Activated CD8-positive, alpha-beta memory T cell treated with anti-CD3 and anti-CD28 coated beads, Interleukin-2, amount 50 U/mL, for 24 hours (primary cell): Measurements from ENCODE around the gene ADIPOR2.
"Not testable (repeated sequence)": the region's sequence is repeated elsewhere in the genome, so short reads cannot be mapped to it uniquely, and the experiment has no call there.

ENCODE experiments used
- DNase-seq: peaks from one replicate; pipeline ENCODE4 v3.0.0-alpha.2; 2020; ENCODE audit errors: extremely low read depth

Gene ADIPOR2

GRCh38 chr12:1665366-1665765 is 25.5 kb upstream of the ADIPOR2 start:
- no peak for DNase-seq

GRCh38 chr12:1666215-1666614 is 24.7 kb upstream of the ADIPOR2 start:
- DNase-seq, result no peak

- no peak for DNase-seq
These were observed 24.1 kb upstream of the ADIPOR2 start for GRCh38 chr12:1666685-1667162.

GRCh38 chr12:1668833-1669543 is 21.9 kb upstream of the ADIPOR2 start:
- no peak for DNase-seq

- no peak for DNase-seq
These were observed 20.3 kb upstream of the ADIPOR2 start for GRCh38 chr12:1670358-1671268.

GRCh38 chr12:1676043-1676442 is 14.8 kb upstream of the ADIPOR2 start:
- DNase-seq, result no peak

GRCh38 chr12:1680804-1681492 is 9.9 kb upstream of the ADIPOR2 start:
- DNase-seq, result no peak

- no peak for DNase-seq
These were observed 9.4 kb upstream of the ADIPOR2 start for GRCh38 chr12:1681493-1681807.

GRCh38 chr12:1688086-1688710 is 2.7 kb upstream of the ADIPOR2 start:
- DNase-seq, result no peak

- DNase-seq, result no peak
These were observed 495 bp downstream of the ADIPOR2 start for GRCh38 chr12:1691123-1692007.

- no peak for DNase-seq
These were observed 1.4 kb downstream of the ADIPOR2 start for GRCh38 chr12:1692226-1692625.

GRCh38 chr12:1692895-1693610 is 2.2 kb downstream of the ADIPOR2 start:
- no peak for DNase-seq

GRCh38 chr12:1695097-1695496 is 4.2 kb downstream of the ADIPOR2 start:
- DNase-seq, result not testable (repeated sequence)

GRCh38 chr12:1695886-1696670 is 5.2 kb downstream of the ADIPOR2 start:
- DNase-seq, result no peak

- DNase-seq, result no peak
These were observed 5.9 kb downstream of the ADIPOR2 start for GRCh38 chr12:1696800-1697199.

GRCh38 chr12:1697271-1697670 is 6.4 kb downstream of the ADIPOR2 start:
- DNase-seq, result no peak

- DNase-seq, result no peak
These were observed 7.8 kb downstream of the ADIPOR2 start for GRCh38 chr12:1698720-1699119.

- no peak for DNase-seq
These were observed 11.8 kb downstream of the ADIPOR2 start for GRCh38 chr12:1702713-1703112.
